Rectal smooth muscle tissue (tissue), 1 donor: ENCODE measurements around the gene SGSM1.
"Not testable (repeated sequence)": the region's sequence is repeated elsewhere in the genome, so short reads cannot be mapped to it uniquely, and the experiment has no call there.

Source experiments
- H3K27ac ChIP-seq: one replicate; pipeline ENCODE4 v1.7.0; 2013; ENCODE audit warnings: low read depth, low read length, inconsistent platforms
- H3K27me3 ChIP-seq: one replicate; pipeline ENCODE4 v1.7.0; 2013; ENCODE audit warnings: low read length; ENCODE audit not compliant: control insufficient read depth, insufficient read depth
- H3K36me3 ChIP-seq: one replicate; pipeline ENCODE4 v1.7.0; 2013; ENCODE audit warnings: low read length; ENCODE audit not compliant: control insufficient read depth, insufficient read depth
- H3K4me1 ChIP-seq: one replicate; pipeline ENCODE4 v1.7.0; 2013; ENCODE audit warnings: low read length; ENCODE audit not compliant: control insufficient read depth, insufficient read depth
- H3K4me3 ChIP-seq: one replicate; pipeline ENCODE4 v1.7.0; 2013; ENCODE audit warnings: low read length
- H3K9ac ChIP-seq: one replicate; pipeline ENCODE4 v1.7.0; 2013; ENCODE audit warnings: low read length

Gene SGSM1

GRCh38 chr22:24894220-24894975 lies 88.4 kb downstream of the SGSM1 start:
- H3K36me3 ChIP-seq: no peaks in the 10 kb centered on the region
- peak overlapping the region; percentile 4 for H3K4me3 ChIP-seq
- H3K4me1 ChIP-seq: peaks cover 7% of the 10 kb centered on the region
- H3K27me3 ChIP-seq: no peaks in the 10 kb centered on the region
- H3K27ac ChIP-seq: peak overlapping the region; percentile 5
- H3K9ac ChIP-seq: no peak overlapping the region

DNA sequence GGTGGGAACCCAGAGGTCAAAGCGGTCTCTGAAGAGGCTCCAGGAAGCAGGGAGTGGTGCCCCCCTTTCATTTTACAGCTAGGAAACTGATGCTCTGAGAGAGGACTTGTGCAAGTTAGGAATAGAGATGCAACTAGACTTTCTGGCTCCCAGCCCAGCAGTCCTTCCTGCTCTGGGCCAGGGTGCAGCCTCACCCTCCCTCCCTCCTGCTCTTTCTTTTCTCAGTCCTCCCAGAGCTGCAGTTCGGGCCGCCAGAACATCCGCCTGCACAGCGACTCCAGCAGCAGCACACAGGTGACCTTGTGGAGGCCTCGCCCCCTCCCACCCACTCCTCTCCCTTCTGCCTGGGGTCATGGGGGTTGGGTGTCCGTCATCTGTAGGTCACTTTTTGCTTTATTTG lies 89.0 kb downstream of the SGSM1 start:
- Histone ChIP-seq H3K9ac (no peak overlapping the region), H3K27me3 (no peaks in the 10 kb centered on the region), H3K36me3 (no peaks in the 10 kb centered on the region), H3K4me3 (peak overlapping the region; percentile 4), H3K4me1 (peaks cover 7% of the 10 kb centered on the region), H3K27ac (peak overlapping the region; percentile 5)

DNA sequence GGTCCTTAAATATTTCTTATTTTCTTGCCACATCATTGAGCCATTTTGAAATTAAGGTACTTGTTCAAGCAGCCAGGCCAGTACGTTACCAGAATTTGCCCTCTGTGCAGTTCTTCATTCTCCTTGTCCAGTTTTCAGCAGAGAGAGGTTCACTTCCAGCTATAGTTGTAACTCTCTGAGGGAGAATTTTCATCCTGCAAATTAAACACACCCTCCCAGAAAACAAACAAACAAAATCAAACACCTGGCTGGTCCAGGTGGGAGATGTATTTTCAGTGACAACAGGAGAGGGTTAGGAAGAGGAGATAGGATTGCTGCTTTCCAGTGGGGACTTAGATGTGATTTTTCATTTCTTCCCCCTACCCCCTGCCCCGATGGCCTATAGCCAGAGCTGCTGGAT lies 95.4 kb downstream of the SGSM1 start:
- Histone ChIP-seq H3K4me1 (no peaks in the 10 kb centered on the region), H3K36me3 (peaks cover 3% of the 10 kb centered on the region), H3K9ac (no peak overlapping the region), H3K27me3 (no peaks in the 10 kb centered on the region), H3K4me3 (no peak overlapping the region), H3K27ac (no peak overlapping the region)

- Histone ChIP-seq H3K36me3 (peaks cover 3% of the 10 kb centered on the region), H3K4me3 (no peak overlapping the region), H3K27ac (no peak overlapping the region), H3K4me1 (no peaks in the 10 kb centered on the region), H3K9ac (no peak overlapping the region), H3K27me3 (no peaks in the 10 kb centered on the region)
Measured at GRCh38 chr22:24905909-24906308, 99.9 kb downstream of the SGSM1 start.

DNA sequence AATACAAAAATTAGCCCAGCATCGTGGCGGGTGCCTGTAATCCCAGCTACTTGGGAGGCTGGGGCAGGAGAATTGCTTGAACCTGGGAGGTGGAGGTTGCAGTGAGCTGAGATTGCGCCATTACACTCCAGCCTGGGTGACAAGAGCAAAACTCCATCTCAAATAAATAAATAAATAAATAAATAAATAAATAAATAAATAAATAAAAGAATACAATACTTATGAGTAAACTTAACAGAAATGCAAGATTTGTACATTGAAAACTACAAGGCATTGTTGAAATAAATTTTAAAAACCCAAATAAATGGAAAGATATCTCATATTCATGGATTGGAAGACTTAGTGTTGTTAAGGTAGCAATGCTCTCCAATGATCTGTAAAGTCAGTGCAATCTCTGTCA lies 101.1 kb downstream of the SGSM1 start:
- not testable (repeated sequence) for H3K9ac ChIP-seq, H3K4me1 ChIP-seq, H3K27me3 ChIP-seq, H3K36me3 ChIP-seq, H3K4me3 ChIP-seq, H3K27ac ChIP-seq

- Histone ChIP-seq H3K4me3 (no peak overlapping the region), H3K36me3 (no peaks in the 10 kb centered on the region), H3K27me3 (no peaks in the 10 kb centered on the region), H3K4me1 (no peaks in the 10 kb centered on the region), H3K27ac (no peak overlapping the region), H3K9ac (no peak overlapping the region)
Measured at GRCh38 chr22:24920029-24920428, 114.0 kb downstream of the SGSM1 start.

DNA sequence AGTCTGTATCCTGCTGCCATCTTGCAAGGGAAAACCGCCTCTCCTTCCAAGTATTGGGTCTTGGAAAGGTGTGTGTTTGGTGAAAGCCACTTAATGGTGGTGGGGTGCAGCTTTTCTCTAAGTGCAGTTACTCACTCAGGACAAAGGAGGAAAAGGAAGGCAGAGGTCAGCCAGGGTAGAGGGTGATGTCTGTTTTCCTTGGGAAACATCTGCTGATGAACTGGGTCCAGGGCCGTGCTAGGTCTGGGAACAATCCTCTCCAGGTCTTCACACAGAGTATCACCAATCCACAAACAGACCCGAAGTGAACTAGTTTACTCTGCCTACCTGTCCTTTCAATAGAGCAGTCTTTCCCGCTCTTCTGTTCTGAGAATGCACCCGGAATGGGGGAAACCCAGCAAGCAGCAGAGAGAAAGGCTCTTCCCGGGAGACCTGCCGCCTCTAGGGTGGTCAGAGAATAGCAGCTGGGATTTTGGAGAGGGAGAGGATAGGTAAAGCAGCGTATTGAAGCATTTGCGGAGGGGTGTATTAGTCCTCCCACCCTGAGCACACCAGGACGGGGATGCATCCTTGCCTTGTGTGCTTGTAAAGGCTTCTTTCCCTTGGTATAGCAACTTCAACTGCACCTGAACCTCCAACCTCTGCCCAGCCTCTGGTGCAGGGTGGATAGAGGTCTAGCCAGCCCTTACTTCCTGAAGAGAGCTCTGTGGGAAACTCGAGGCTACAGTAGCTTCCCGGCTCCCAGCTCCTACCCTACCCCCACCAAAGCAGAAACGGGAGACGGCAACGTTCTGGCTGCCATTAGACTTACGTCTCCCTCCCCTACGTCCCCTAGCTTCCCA lies 119.8 kb downstream of the SGSM1 start:
- no peak overlapping the region for H3K4me3 ChIP-seq
- no peak overlapping the region for H3K9ac ChIP-seq
- H3K27me3 ChIP-seq: no peaks in the 10 kb centered on the region
- no peaks in the 10 kb centered on the region for H3K4me1 ChIP-seq
- H3K36me3 ChIP-seq: no peaks in the 10 kb centered on the region
- H3K27ac ChIP-seq: no peak overlapping the region

DNA sequence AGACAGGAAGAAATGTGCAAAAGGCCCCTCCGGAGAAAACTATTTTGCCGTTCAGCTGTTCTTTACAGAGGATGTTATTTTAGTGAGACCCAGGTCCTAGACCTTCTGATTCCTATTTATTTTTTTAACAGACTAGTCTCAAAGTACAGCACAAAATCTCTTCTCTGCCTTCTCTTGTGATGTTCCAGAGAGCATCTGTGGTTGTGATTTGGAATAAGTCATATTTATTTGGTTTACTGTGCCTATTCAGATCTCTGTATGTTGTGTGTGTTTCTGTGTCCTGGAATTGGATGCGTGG lies 120.4 kb downstream of the SGSM1 start:
- Histone ChIP-seq H3K4me1 (no peaks in the 10 kb centered on the region), H3K9ac (no peak overlapping the region), H3K27ac (no peak overlapping the region), H3K4me3 (no peak overlapping the region), H3K27me3 (no peaks in the 10 kb centered on the region), H3K36me3 (no peaks in the 10 kb centered on the region)

GRCh38 chr22:24926849-24927579 lies 121.0 kb downstream of the SGSM1 start:
- H3K4me1 ChIP-seq: no peaks in the 10 kb centered on the region
- H3K4me3 ChIP-seq: no peak overlapping the region
- no peak overlapping the region for H3K9ac ChIP-seq
- H3K27me3 ChIP-seq: no peaks in the 10 kb centered on the region
- H3K36me3 ChIP-seq: no peaks in the 10 kb centered on the region
- H3K27ac ChIP-seq: no peak overlapping the region

DNA sequence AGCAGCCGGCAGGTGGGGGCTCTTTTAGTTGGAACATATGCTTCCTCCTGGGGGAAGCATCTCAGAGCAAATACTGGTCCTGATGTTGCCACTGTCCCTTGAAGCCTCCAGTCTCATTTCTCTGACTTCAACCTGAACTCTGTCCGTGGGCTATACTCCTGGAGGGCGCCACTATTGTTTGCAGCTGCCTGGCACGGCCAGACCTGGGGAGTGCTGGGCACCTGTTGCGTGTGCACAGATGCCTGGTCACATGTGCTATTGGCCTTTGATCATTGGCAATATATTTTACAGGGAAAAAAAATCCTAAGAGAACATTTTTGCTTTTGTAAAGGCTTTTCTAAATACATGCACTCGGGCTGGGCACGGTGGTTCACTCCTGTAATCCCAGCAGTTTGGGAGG lies 122.3 kb downstream of the SGSM1 start:
- no peak overlapping the region for H3K27ac ChIP-seq
- H3K4me3 ChIP-seq: no peak overlapping the region
- no peaks in the 10 kb centered on the region for H3K4me1 ChIP-seq
- no peaks in the 10 kb centered on the region for H3K36me3 ChIP-seq
- H3K9ac ChIP-seq: no peak overlapping the region
- H3K27me3 ChIP-seq: no peaks in the 10 kb centered on the region

DNA sequence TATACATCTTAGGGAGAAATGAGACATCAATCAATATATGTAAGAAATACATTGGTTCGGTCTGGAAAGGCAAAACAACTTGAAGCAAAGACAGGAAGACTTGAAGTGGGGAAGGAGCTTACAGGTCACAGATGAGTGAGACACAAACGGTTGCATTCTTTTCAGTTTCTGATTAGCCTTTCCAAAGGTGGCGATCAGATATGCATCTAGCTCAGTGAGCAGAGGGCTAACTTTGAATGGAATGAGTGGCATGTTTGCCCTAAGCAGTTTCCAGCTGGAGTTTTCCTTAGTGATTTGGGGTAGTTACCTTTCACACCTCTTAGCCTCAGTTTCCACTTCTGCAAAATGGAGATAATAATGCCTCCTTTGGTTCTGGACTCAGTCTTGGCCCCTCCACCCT lies 124.7 kb downstream of the SGSM1 start:
- Histone ChIP-seq H3K9ac (no peak overlapping the region), H3K36me3 (no peaks in the 10 kb centered on the region)

DNA sequence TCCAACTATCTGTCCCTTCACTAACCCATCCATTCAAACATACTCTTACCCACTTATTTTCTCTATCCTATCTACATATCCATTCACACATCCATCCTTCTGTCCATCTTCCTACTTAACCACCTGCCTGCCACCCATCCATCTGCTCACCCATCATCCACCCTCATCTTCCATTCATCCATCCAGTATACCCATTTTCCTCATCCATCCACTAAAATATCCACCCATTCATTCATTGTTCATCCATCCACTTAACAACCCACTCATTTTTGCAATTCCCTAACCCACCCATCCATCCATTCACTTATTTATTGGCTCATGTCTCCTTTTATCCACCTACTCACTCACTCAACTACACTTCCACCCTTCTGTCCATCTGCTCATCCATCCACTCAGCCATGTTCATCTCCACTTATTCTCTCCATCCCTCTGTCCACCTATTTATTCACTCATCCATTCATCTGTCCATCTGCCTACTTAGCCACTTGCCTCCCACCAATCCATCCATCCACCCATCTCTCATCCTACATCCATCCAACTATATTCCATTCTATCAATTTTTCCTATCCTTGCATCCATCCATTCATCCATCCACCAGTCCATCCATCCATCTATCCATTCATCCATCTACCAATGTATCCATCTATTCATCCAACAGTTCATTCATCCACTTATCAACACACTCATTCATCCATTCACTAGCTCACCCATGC lies 129.9 kb downstream of the SGSM1 start:
- no peak overlapping the region for H3K9ac ChIP-seq
- no peaks in the 10 kb centered on the region for H3K4me1 ChIP-seq

More for the DNA sequence above, 124.7 kb downstream of the SGSM1 start:
- Histone ChIP-seq H3K27me3 (no peaks in the 10 kb centered on the region), H3K4me3 (no peak overlapping the region), H3K4me1 (no peaks in the 10 kb centered on the region), H3K27ac (no peak overlapping the region)

More for the DNA sequence above, 129.9 kb downstream of the SGSM1 start:
- Histone ChIP-seq H3K27ac (no peak overlapping the region), H3K36me3 (no peaks in the 10 kb centered on the region), H3K4me3 (no peak overlapping the region), H3K27me3 (no peaks in the 10 kb centered on the region)
